GM21737 (cell line): ENCODE data around the gene RPL26.
"Not testable (repeated sequence)": the region's sequence is repeated elsewhere in the genome, so short reads cannot be mapped to it uniquely, and the experiment has no call there.

Source experiments
- ATAC-seq: cut with Tn5 transposase; IDR thresholded peaks from one replicate; pipeline ENCODE4 v1.9.1; 2021; ENCODE audit warnings: mild to moderate bottlenecking, moderate library complexity; ENCODE audit not compliant: unreplicated experiment

The RPL26 gene

DNA sequence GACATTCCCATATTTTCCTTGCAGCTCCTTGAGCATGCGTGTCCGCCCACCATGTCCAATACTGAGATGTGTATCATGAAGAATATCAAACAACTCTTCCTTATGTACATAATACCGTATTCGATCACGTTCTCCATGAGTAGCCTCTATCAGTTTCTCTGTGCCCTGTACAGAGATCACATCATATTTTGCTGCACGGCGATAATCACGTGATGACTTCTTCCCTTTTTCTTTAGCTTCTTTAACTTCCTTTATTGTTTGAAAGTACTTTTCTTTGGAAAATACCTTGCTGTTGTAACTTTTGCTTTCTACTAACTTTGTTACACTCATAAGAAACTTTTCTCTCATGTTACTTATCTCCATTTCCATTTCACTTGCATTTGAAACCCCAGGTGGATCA, 13.0 kb downstream of the RPL26 start:
- ATAC-seq, result no peak

DNA sequence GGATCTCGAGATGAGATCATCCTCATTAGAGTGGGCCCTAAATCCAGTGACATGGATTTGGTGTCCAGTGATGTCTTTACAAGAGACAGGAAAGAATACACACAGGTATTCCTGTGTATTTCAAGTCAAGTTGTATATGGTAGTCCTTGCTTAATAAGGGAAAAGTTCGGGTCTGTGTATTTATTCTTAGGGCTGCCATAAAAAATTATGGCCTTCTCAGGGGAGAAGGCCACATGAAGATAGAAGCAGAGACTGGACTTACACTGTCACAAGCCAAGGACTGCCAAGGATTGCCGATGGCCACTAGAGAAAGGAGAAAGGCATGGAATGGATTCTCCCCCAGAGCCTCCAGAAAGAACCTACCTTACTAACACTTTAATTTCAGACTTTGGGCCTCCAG, 14.8 kb downstream of the RPL26 start:
- no peak for ATAC-seq

DNA sequence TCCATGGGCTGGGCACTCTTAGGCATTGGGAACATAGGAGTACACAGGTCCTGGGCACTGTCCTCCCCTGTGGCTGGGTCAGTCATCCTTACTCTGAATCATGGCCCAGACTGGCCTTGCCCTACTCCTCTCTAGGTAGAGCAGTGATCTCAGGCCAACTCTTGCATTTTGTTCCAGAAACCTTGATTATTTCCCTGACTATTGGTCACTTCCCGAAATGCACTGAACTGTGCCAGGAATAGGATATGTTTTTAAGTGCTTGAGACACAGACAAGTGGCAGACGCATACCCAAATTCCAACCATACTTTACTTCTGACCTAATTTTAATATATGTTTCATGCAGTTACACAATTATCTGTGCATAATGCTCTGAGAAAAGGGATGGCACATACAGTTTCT, 16.8 kb downstream of the RPL26 start:
- no peak for ATAC-seq

DNA sequence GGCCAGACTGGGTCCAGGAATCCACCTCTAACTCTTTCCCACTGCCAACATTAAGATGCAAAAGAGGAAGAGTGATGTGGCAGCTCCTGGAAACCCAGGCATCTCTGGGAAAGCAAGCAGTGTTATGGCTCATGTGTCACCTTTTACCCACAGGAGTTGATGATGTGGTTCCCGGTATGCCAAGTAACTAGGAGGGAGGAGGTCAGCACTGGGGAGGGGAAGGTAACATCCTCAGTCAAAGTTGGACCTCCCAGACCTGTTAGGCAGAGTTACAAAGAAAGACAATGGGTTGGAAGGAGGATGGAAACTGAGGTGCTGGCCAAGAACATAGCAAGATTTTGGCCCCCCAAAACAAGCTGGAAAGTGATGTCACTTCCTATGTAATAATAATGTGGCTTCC, 17.9 kb downstream of the RPL26 start:
- no peak for ATAC-seq

DNA sequence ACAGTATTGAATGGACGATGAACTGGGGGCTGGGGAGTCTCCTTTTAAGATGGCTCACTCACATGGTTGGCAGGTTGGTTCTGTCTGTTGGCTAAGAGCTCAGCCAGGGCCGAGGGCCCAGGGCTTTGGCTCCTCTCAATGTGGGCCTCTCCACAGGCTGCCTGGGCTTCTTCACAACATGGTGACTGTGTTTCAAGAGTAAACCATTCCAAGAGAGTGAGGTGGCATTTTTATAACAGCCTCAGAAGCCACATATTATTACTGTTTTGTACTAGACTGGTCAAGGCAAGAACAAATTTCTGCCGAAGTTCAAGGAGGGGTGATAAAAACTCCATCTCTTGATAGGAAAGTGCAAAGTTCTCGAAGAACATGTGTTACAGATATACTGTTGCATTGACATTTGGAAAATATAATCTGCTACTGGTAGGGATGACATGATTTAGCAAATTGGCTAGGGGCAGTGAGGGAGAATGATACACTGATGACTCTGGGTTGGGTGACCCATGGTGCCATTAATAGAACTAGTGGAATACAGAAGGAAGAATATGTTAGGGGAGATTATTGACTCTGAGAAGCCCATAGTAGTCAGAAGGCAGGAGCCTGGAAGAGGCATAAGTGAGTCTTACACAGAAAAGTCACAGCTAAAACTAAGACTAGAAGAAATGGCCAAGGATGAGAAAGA, 20.2 kb downstream of the RPL26 start:
- ATAC-seq, result no peak

DNA sequence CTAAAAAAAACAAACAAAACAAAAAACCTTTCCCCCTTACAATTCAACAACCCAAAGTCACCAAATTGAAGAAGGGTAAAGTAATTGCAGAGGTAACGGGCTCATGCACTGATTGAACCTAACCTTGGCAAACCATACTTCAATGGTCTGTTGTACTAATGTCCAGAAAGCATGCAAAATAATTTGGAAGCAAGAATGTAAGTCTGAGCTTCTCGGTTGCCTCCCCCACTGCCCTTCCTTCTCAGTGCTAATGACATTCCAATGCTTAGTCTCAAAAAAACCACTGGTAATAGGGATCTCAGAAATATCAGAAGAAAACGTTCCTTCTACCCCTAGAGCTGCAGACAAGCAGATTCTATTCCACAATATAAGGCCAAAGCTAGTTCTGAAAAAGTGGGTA, 22.2 kb downstream of the RPL26 start:
- no peak for ATAC-seq

DNA sequence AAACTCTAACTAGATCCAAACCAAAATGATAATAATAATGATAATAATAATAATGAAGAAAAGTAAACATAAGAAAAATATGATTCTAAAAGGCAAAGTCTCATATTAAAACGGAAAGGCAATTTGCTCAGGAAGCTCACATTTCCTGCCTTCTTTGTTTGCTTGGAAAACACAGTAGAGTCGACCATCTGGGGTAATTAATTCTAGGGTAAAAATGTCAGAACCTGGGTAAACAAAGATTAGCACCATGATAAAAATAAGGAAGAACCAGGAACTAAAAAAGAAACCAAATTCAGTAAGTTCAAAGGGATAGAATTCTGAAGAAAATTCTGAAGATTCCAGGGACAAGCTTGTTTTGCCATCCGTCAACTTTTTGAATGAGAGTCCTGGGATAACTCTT, 22.7 kb downstream of the RPL26 start:
- no peak for ATAC-seq

DNA sequence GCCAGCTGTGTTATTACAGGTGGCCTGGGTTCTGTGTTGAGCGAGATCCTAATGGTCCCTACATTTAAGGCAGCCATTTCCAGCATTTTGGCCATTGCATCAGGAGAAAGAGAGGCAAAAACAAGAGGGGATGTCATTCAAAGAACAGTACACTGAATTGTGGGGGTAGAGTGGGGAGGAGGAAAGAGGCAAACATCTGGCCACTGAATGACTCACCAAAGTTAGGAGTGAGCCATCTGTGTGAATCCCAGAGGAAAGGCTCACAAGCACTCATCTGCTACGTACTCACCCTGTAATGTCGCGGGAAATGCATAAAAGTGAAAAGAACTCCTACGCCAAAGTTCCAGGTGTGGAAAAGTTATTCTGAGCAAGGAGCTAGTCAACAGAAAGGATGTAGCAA, 23.2 kb downstream of the RPL26 start:
- ATAC-seq, result no peak

DNA sequence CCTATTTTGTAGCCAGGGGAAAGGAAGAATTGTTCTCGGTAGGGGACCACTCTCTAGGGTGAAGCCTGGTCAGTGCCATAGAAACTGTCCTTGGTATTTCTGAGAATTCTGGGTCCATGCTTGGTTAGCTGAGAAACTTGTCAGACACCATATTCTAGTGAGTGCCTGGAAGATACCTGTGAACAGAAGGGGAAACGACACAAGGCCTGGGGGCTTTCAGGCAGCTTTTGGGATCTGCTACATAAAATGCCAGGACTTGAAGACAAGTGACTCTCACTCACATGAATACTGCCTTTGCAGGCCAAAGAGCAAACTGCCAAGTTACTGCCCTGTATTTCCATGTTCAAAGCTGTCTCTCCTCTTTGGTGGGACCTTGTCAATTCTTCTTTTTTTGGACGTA, 25.1 kb downstream of the RPL26 start:
- ATAC-seq, result no peak

DNA sequence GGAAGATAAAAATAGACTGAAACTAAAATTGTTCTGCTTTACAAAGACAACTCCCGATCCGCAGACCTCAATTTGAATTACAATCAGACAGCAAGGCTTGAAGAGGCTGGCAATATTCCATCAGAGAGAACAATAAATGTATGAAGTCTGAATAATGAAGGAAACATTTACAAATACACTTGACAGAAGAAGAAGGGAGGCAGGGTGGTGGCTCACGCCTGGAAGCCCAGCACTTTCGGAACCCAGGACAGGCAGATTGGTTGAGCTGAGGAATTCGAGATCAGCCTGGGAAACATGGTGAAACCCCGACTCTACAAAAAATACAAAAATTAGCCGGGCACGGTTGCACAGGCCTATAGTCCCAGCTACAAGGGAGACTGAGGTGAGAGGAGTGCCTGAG, 28.8 kb downstream of the RPL26 start:
- ATAC-seq, result no peak

DNA sequence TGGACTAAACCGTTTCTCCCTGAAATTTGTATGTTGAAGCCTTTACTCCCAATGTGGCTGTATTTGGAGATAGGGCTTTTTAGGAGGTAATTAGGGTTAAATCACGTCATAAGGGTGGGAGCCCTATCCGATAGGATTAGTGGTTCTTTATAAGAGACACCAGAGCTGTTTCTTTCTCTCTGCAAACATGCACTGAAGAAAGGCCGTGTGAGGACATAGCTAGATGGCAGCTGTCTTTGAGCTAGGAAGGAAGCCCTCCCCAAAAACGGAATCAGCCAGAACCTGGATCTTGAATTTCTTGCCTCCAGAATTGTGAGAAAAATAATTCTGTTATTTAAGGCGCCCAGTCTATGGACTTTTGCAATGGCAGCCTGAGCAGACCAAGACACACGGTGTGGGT, 29.3 kb downstream of the RPL26 start:
- no peak for ATAC-seq

DNA sequence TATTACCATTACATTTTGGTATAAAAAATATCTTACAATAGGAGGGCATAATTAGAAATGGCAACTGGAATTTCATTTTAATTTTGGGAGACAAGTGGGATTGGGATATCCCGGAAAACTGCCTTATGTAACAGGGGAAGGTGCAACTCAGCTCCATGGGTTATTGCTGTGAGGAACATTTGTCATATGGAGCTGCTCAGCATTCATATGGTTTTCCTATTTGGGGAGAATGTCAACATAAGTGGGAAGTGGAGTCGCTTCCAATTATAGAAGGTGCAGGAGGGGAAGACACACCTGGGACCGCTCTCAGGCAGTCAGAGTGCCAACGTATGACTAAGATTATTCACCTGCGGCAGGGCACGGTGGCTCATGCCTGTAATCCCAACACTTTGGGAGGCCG, 32.7 kb downstream of the RPL26 start:
- no peak for ATAC-seq

DNA sequence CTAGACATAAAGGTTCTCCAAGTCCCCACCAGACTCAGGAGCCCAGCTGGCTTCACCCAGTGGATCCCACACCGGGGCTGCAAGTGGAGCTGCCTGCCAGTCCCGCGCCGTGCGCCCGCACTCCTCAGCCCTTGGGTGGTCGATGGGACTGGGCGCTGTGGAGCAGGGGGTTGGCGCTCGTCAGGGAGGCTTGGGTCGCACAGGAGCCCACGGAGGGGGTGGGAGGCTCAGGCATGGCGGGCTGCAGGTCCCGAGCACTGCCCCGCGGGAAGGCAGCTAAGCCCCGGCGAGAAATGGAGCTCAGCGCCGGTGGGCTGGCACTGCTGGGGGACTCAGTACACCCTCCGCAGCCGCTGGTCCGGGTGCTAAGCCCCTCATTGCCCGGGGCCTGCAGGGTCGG, 36.0 kb downstream of the RPL26 start:
- ATAC-seq, result not testable (repeated sequence)

DNA sequence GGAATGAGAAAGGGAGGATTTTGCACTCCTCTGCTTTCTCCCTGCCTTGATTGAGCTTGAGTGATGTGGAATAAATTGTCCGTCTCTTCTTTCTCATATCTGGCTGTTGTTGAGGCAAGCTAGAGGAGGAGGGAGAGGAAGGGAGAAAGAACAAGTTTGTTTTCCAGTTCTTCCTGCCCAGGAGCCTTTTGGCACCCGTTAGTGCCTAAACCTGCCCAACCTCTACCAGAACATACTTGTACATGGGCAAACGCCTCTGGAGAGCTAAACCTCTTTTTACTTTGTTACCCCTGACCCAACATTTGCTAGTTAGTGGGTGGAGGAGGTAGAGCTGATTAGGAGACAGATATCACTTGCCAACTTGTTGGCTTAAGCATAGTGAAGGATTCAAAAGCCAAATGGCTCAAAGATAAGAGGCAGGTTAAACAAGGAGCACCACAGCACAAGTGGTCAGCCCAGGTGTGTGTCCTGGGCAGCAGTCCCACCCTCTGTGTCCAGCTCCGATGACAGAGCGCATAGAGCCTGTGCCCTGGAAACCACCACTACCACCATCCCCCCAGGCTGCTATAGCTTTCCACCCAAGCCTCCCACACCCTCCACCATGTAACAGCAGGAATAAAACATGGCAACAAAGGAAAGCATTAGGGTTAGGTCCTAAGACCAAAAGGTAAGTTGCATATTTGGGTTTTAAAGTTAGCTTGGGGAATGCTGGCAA, 36.9 kb downstream of the RPL26 start:
- no peak for ATAC-seq

DNA sequence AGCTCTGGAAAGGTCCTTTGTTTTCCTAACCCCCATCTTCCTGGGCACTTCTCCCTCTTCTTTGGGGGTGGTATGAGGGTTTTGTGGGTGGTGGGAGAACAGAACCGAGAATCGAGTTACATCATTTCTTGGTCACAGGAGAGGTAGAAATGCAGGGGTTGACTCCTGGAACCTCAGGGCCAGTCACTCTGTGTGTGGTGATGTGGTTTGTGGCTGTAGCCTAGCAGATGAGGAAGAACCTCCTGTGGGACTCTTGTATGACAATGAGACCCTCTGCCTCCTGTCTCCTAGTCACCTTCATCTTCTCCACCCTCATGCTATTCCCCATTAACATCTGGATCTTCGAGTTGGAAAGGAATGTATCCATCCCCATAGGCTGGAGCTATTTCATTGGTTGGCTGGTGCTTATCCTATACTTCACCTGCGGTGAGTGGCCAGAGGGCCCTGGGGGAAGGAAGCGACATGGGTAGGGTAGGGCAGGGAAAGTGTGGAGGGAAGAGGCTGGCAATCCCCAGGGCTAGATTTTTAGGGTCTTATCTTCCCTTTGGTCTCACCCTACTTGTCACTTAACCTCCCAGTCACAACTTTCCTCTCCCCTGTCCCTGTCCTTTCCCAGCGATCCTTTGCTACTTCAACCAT, 37.8 kb downstream of the RPL26 start:
- no peak for ATAC-seq

DNA sequence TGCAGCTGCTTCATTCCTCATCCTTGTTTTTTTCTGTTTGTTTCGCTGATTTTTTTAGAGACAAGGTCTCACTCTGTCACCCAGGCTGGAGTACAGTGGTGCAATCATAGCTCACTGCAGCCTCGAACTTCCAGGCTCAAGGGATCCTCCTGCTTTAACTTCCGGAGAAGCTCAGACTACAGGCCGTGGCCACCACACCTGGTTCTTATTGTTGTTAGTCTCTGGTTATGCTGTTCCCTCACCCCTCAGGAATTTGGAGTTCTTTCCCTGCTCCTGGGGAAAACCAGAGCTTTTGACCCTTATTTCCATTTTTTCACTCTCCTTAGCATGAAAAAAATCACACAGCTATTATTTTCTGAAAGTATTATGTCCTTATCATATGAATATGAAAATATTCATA, 41.5 kb downstream of the RPL26 start:
- ATAC-seq, result no peak

DNA sequence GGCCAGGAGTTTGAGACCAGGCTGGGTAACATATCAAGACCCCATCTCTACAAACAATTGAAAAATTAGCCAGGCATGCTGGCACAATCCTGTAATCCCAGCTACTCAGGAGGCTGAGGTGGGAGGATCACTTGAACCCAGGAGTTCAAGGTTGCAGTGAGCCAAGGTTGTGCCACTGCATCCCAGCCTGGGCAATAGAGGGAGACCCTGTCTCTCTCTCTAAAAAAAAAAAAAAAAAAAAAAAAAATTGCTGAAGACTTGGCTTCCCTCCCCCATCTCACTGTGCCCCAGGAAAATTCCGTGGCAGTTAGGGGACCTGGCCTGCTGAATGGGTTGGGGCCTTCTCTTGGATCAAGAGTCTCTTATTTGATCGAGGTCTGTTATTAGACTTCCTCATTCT, 43.5 kb downstream of the RPL26 start, which contains the start of gene ODF4:
Gene ODF4, plus strand, starts transcription at position 301 of the 400 bp plus-strand sequence. CDS start 212 bp downstream, outside the sequence.
- no peak for ATAC-seq

DNA sequence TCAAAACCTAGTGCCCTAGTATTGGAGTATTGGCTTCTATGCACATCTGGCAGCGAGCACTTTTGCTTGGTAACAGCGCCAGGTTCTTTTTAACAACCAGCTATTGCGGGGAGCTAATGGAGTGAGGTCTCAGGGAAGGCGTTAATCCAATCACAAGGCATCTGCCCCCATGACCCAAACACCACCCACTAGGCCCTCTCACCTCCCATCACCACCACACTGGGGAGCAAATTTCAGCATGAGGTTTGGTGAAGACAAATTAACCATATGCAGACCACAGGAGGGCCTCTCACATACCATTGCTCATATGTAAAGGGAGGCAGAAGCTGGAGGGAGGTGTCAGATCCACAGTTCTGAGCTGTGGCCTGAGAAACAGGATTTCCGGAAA, 44.2 kb downstream of the RPL26 start:
- ATAC-seq, result no peak

DNA sequence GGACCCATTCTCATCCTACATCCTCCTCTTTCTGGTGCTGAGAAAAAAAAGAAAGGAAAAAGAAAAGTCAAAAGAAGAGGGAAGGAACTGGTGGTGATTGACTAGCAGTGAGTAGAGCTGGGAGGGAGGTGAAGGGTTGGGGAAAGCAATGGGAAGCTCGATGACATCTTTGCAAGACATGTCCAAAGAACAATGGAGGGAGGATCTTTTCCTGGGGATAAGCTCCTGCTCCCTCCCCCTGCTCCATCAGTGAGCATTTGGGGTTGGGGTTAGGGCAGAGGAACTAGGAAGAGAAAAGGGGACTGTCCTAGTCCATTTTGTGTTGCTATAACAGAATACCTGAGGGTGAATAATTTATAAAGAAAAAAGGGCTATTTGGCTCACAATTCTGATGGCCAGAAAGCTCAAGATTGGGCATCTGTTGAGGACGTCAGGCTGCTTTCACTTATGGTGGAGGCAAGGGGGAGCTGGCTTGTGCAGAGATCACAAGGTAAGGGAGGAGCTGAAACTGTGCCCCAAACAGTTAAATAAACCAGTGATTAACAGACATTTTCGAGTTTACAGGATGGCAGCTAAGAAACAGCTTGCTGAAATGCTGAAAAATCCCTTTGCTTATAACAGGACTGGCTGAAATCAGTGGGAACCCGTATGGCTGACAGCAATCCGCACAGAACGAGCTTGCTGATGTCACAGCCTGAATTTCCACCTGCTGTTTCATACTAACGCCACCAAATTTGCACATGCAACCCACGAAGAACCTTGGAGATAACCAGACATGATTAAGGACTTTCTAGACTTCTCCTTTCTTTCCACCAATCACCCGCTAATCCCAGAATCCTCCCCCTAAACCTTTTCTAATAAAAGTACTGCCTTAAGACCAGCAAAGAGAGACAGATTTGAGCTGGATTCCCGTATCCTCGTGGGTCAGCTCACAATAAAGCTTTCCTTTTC, 44.9 kb downstream of the RPL26 start:
- no peak for ATAC-seq

DNA sequence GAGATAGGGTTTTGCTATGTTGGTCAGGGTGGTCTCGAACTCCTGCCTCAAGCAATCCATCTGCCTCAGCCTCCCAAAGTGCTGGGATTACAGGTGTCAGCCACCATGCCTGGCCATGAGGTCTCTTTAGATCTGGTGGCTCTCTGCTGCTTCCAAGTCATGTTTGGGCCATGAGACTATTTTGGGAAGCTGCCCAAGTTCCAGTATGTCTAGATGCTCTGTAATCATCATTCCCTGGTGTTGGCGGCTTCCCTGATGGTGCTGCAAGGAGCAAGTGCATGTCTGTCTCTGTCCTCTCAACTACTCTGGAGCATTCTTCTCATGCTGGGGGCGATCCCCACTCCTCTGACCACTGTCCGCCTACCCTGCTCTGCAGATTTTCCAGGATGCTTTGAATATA, 49.7 kb downstream of the RPL26 start:
- no peak for ATAC-seq

DNA sequence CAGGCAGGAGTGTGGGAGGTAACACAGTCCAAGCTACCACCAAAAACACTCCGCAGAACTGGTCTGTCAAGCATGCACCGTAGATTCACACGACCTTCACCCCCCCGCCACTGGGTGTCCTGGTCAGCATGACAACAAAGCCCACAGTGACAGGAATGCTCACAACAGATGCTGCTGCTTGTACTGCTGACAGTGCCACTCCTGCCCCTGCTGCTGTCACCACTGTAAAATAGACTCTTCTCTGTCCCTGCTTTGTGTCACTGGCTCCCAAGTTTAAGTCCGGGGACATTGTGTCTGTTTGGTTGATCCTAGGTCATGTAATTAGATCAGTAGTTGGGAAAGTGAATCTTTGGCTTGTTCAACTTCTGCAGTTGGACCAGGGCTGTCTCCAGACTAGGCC, 50.3 kb downstream of the RPL26 start:
- ATAC-seq, result no peak
